ENCODE measurements around the gene FAM3C. TPM values are rescaled to one million over a fixed set of nuclear protein-coding genes. Genes with fewer than 3 reads are reported as not detected.

Gene FAM3C
- total RNA-seq, 1 experiment from 2014 or later: 37.9 TPM

GRCh38 chr7:121331574-121331973, 64.5 kb downstream of the FAM3C start:
- peaks cover 69% of the 10 kb centered on the region for H3K27me3 ChIP-seq (ENCODE audit: low read length)

GRCh38 chr7:121331048-121331447, 65.1 kb downstream of the FAM3C start:
- no peak overlapping the region for H3K9ac ChIP-seq (ENCODE audit: low read length)

More at GRCh38 chr7:121331574-121331973, 64.5 kb downstream of the FAM3C start:
- Histone ChIP-seq H3K4me1 (ENCODE audit: insufficient read depth, low read length) (no peaks in the 10 kb centered on the region), H3K4me2 (ENCODE audit: low read length) (no peak overlapping the region), H3K36me3 (ENCODE audit: low read depth, low read length) (no peaks in the 10 kb centered on the region), H3K9me2 (replicated peaks; ENCODE audit: low read length) (no peaks in the 10 kb centered on the region), H4K20me1 (ENCODE audit: low read length) (no peaks in the 10 kb centered on the region), H3K9me3 (ENCODE audit: low read length) (no peaks in the 10 kb centered on the region), H3K4me3 (ENCODE audit: low read length) (no peak overlapping the region), H3F3A (ENCODE audit: low read length, unreplicated experiment) (no peaks in the 10 kb centered on the region), H2AFZ (ENCODE audit: low read length) (no peak overlapping the region), H3K79me2 (ENCODE audit: low read length) (no peaks in the 10 kb centered on the region), H3K27ac (ENCODE audit: low read length) (no peak overlapping the region), H3K9ac (ENCODE audit: low read length) (no peak overlapping the region)
- ChIA-PET CTCF (no interaction called here), POLR2A (ENCODE audit: unreplicated experiment) (interaction anchor here (0.6 kb wide), 1 partner anchor 160 kb away, joined by 5 read pairs; no protein-coding TSS in a partner anchor)
- DNase-seq (no peak), ATAC-seq (no peak)
- intact Hi-C loops (cut with micrococcal nuclease): loop anchor here (10.0 kb wide), 3 partner anchors 57 to 663 kb away; partner anchors contain the start of gene CPED1
- BruUV-seq (replicated peaks): no TSS peak
- TF ChIP-seq EZH2phosphoT487 (IDR thresholded peaks at IDR 0.05; ENCODE audit: borderline replicate concordance, low read length) (no peak), EZH2 (IDR thresholded peaks at IDR 0.05; ENCODE audit: low read length, unreplicated experiment) (no peak), CTCF (conservative IDR thresholded peaks at IDR 0.05; ENCODE audit: low read depth, low read length) (no peak)

More at GRCh38 chr7:121331048-121331447, 65.1 kb downstream of the FAM3C start:
- Histone ChIP-seq H3K36me3 (ENCODE audit: low read depth, low read length) (no peaks in the 10 kb centered on the region), H3F3A (ENCODE audit: low read length, unreplicated experiment) (no peaks in the 10 kb centered on the region), H3K79me2 (ENCODE audit: low read length) (no peaks in the 10 kb centered on the region), H3K9me2 (replicated peaks; ENCODE audit: low read length) (no peaks in the 10 kb centered on the region), H3K4me1 (ENCODE audit: insufficient read depth, low read length) (no peaks in the 10 kb centered on the region), H3K4me3 (ENCODE audit: low read length) (no peak overlapping the region), H2AFZ (ENCODE audit: low read length) (no peak overlapping the region), H3K27me3 (ENCODE audit: low read length) (peaks cover 66% of the 10 kb centered on the region), H4K20me1 (ENCODE audit: low read length) (no peaks in the 10 kb centered on the region), H3K4me2 (ENCODE audit: low read length) (no peak overlapping the region), H3K27ac (ENCODE audit: low read length) (no peak overlapping the region), H3K9me3 (ENCODE audit: low read length) (no peaks in the 10 kb centered on the region)
- ChIA-PET CTCF (no interaction called here), POLR2A (ENCODE audit: unreplicated experiment) (interaction anchor here (0.6 kb wide), 1 partner anchor 159 kb away, joined by 5 read pairs; no protein-coding TSS in a partner anchor)
- no peak for DNase-seq
- TF ChIP-seq EZH2 (IDR thresholded peaks at IDR 0.05; ENCODE audit: low read length, unreplicated experiment): no peak
- no peak for TF ChIP-seq CTCF (conservative IDR thresholded peaks at IDR 0.05; ENCODE audit: low read depth, low read length)
- TF ChIP-seq EZH2phosphoT487 (IDR thresholded peaks at IDR 0.05; ENCODE audit: borderline replicate concordance, low read length): no peak
- ATAC-seq: no peak
- no TSS peak for BruUV-seq (replicated peaks)
- intact Hi-C loops (cut with micrococcal nuclease): loop anchor here (10.0 kb wide), 3 partner anchors 56 to 664 kb away; partner anchors contain the start of gene CPED1
